Stimulated activated effector memory CD8-positive, alpha-beta T cell treated with anti-CD3 and anti-CD28 coated beads, Interleukin-12 subunit alpha, Interleukin-12 subunit beta, amount 100 ng/mL, for 72 hours (primary cell): Measurements from ENCODE around the gene FNDC3B.
"Not testable (repeated sequence)": the region's sequence is repeated elsewhere in the genome, so short reads cannot be mapped to it uniquely, and the experiment has no call there.

Source experiments
- ATAC-seq: fragments of 150-1000 bp; cut with Tn5 transposase; 2 replicates; pipeline ENCODE4 v1.10.0; 2021
- DNase-seq, 2 donors: peaks; one replicate each; pipeline ENCODE4 v3.0.0; 2021 to 2022; ENCODE audit warnings: low spot score in 2 of 2
- H3K27ac Mint-ChIP-seq: one replicate; pipeline ENCODE4 v1.8.0; 2022; ENCODE audit warnings: mild to moderate bottlenecking, mixed read lengths
- H3K36me3 Mint-ChIP-seq: one replicate; pipeline ENCODE4 v1.8.0; 2022; ENCODE audit warnings: mild to moderate bottlenecking, mixed read lengths
- H3K4me1 Mint-ChIP-seq: one replicate; pipeline ENCODE4 v1.8.0; 2022; ENCODE audit warnings: mixed read lengths
- H3K4me3 Mint-ChIP-seq: one replicate; pipeline ENCODE4 v1.8.0; 2022; ENCODE audit warnings: mild to moderate bottlenecking, mixed read lengths
- H3K9me3 Mint-ChIP-seq: one replicate; pipeline ENCODE4 v1.8.0; 2022; ENCODE audit warnings: mixed read lengths

The FNDC3B gene

DNA sequence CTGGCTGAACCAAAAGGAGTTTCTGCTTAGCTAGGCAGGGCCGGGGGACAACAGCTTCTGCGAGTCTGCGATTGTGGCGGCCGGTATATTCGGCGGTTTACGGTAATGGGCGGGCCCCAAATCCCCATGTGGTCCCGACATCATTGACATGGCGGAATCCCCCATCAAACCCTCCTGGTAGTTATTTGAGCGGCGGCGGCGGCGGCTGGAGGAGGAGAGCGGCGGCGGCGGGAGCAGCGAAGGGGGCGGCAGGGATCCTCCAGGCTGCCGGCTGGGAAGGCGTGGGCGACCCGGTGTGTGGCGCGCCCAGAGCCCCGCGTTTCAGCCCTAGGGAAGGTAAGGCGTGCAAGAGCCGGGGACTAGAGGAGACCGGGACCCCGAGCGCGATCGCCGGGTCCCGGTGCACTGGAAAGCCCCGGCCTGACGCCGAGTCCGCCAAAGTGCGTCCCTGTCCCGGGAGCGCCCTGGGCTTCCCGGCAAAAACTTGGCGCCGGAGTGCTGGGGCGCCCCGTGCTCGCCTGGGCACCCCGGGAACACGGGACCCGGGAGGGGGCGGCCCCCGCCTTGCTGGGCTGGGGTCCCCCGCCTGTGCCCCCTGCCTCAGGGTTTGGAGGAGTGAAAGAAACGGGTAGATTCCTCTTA, at the start of gene FNDC3B:
Gene FNDC3B (plus strand): TSS at position 143 of the 642 bp plus-strand sequence. CDS start 72,902 bp downstream, outside the sequence.
- peak within 1 kb of the TSS; percentile 99 for H3K27ac Mint-ChIP-seq
- H3K9me3 Mint-ChIP-seq, result no peaks in the 10 kb centered on the region
- peak; percentile 94 for ATAC-seq
- H3K36me3 Mint-ChIP-seq, result peaks cover 16% of the 10 kb centered on the region
- DNase-seq, result peak; percentile 85 to 97
- H3K4me1 Mint-ChIP-seq, result peaks cover 50% of the 10 kb centered on the region
- peak within 1 kb of the TSS; percentile 87 for H3K4me3 Mint-ChIP-seq

DNA sequence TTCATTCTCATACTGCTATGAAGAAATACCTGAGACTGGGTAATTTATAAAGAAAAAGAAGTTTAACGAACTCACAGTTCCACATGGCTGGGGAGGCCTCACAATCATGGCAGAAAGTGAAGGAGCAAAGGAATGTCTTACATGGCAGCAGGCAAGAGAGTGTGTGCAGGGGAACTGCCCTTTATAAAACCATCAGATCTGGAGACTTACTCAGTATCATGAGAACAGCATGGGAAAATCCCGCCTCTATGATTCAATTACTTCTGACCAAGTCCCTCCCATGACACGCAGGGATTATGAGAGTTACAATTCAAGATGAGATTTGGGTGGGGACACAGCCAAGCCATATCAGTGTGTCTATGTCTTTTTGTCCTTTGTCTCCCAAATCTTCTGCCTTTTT, 49.1 kb upstream of the FNDC3B start:
- H3K9me3 Mint-ChIP-seq, DNase-seq, H3K4me3 Mint-ChIP-seq, H3K4me1 Mint-ChIP-seq, H3K36me3 Mint-ChIP-seq, H3K27ac Mint-ChIP-seq: not testable (repeated sequence)
- peak; percentile 39 for ATAC-seq

DNA sequence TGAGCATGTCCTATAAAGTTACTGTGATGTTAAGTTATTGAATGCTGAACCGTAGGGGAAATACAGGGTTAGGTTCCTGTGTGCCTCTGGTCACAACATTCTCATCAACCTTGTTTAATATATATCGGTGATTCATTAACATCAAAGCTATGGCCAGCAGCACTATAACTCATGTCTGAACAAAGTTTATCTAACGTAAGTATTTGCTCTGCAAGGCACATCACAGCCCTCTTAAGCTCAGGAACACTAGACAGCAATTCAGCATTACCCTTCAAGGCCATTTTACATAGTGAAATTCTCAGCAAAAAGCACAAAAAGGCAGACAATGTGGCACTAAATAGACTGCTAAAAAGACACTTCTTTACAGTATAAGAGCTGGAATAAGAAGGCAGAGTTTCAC, 48.2 kb upstream of the FNDC3B start:
- no peak overlapping the region for H3K27ac Mint-ChIP-seq
- H3K4me1 Mint-ChIP-seq, result no peaks in the 10 kb centered on the region
- H3K36me3 Mint-ChIP-seq, result no peaks in the 10 kb centered on the region
- DNase-seq (no peak), ATAC-seq (no peak)
- H3K4me3 Mint-ChIP-seq, result no peak overlapping the region
- peaks cover 3% of the 10 kb centered on the region for H3K9me3 Mint-ChIP-seq

DNA sequence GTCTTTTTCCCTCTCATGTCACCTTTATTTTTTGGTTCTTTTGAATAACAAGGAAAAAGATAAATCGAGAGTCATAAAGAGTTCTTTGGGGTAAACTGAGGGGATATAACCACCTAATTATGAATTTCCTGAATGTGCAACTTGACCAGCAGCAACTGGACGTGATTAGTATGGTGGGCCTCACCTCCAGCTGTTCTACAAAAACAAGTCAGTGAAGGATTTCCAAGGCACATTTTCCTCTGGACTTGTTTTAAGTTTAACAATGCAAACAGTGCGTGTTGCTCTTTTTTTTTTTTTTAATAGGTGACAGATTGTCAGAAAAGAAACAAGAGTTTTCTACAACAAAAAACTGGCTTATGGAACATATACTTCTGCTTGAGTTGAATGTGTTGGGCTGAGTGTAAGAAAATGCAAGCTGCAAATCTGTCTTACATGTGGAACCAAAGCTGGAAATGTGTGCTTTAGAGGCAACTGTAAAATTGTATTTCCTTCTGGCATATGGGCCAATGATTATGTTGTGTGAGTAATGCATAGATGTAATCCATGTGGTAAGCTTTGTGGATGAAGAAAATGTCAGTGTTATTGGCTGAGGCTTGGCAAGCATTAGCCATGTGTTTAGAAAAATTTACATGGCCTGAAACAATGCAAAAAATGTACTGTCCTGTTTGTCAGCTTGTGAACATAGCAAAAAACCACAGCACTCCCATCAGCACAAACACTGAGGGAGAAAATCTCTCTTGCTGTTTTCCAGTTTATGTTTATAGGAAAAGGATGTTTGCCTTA, 44.5 kb upstream of the FNDC3B start:
- Mint-ChIP-seq H3K9me3 (peaks cover 8% of the 10 kb centered on the region), H3K36me3 (no peaks in the 10 kb centered on the region), H3K4me1 (peaks cover 6% of the 10 kb centered on the region), H3K27ac (no peak overlapping the region), H3K4me3 (no peak overlapping the region)
- no peak for ATAC-seq
- DNase-seq, result no peak

DNA sequence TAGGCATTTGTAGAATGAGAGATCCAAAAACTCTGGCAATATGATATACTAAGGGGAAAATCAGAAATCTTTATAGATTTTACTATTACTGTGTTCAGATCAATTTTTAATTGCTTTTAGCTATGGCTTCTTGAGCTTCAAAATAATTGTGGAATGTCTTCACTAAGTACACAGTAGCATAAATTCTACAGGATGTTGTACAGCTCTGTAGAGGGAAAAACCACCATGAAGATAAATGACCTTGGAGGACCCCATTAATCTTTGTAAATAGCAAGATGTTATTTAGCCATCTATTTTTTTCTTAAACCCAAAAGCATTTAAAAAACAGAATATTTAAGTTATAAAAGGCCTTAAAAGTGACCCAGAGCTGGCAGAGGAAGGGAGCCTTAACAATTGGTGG, 43.9 kb upstream of the FNDC3B start:
- ATAC-seq, result no peak
- Mint-ChIP-seq H3K4me1 (peaks cover 6% of the 10 kb centered on the region), H3K9me3 (peaks cover 5% of the 10 kb centered on the region), H3K36me3 (no peaks in the 10 kb centered on the region), H3K27ac (no peak overlapping the region), H3K4me3 (no peak overlapping the region)
- no peak for DNase-seq

DNA sequence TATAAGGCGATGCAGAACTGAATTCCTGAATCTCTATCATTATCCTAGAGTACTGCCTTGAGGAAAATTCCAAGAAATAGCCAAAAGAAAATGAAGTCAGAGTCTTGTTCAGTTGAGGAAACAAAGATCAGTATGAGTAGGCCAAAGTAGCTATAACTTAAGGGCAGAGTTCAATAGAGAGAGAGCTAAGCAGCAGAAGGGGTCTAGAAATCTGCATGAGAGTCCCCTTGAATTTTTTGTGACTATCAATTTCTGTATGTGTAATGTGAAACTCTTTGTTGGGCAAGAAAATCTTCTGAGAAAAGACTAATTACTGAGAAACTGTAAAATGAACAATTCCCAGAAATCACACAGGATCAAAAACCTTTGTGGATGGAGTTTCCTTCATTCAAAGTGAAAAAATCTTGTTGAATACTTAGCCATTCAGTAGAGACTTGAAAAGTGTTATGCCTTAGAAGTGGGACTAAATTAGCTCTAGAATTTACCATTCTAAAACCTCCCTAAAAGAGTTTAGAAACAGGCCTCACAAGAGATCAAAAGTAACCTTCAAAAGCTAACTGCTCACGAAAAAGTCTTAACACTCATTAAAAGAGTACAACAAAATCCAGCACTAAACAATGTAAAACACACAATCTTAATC, 43.1 kb upstream of the FNDC3B start:
- ATAC-seq (peak; percentile 65), DNase-seq (no peak)
- Mint-ChIP-seq H3K27ac (peak overlapping the region; percentile 35), H3K9me3 (peaks cover 5% of the 10 kb centered on the region), H3K36me3 (no peaks in the 10 kb centered on the region), H3K4me3 (no peak overlapping the region), H3K4me1 (peaks cover 6% of the 10 kb centered on the region)

DNA sequence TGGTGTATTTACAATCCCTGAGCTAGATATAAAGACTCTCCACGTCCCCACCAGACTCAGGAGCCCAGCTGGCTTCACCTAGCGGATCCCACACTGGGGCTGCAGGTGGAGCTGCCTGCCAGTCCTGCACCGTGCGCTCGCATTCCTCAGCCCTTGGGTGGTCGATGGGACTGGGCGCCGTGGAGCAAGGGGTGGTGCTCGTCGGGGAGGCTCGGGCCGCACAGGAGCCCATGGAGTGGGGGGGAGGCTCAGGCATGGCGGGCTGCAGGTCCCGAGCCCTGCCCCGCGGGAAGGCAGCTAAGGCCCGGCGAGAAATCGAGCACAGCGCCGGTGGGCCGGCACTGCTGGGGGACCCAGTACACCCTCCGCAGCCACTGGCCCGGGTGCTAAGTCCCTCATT, 40.6 kb upstream of the FNDC3B start:
- not testable (repeated sequence) for H3K4me3 Mint-ChIP-seq, ATAC-seq, H3K27ac Mint-ChIP-seq, H3K36me3 Mint-ChIP-seq, H3K4me1 Mint-ChIP-seq
- peak in 1 of 2 donors; percentile 34 for DNase-seq
- H3K9me3 Mint-ChIP-seq, result peaks cover 11% of the 10 kb centered on the region

DNA sequence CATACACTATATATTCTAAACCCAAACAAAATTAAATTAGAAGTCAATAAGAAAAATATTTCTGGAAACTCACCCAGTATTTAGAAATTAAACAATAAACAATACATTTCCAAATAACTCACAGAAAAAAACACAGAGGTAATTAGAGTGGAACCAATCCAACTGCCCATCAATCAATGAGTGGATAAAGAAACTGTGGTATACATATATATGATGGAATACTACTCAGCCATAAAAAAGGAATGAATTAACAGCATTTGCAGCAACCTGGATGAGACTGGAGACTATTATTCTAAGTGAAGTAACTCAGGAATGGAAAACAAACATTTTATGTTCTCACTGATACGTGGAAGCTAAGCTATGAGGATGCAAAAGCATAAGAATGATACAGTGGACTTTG, 37.8 kb upstream of the FNDC3B start:
- H3K36me3 Mint-ChIP-seq, H3K4me3 Mint-ChIP-seq, H3K4me1 Mint-ChIP-seq, ATAC-seq, DNase-seq, H3K9me3 Mint-ChIP-seq, H3K27ac Mint-ChIP-seq: not testable (repeated sequence)

DNA sequence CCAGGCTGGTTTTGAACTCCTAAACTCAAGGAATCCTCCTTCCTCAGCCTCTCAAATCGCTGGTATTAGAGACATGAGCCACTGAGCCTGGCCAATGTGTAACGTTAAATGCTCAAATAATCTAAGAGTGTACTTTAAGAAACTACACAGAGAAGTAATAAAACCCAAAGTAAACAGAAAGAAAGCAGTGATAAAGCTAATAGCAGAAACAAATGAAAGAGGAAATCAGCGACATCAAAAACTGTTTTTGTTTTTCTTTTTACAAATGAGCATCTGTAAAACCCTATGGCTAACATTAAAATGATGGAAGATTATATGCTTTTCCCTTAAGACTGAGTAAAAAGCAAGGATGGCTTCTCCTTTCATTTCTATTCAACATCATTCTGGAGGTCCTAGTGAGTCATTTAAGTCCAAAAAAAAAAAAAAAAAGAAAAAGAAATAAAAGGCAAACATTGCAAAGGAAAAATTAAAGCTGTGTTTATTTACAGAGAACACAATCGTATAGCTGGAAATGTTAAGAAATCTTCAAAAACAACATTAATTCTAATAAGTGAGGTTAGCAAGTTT, 36.8 kb upstream of the FNDC3B start:
- no peak for DNase-seq
- Mint-ChIP-seq H3K27ac (no peak overlapping the region), H3K4me1 (no peaks in the 10 kb centered on the region), H3K9me3 (peaks cover 6% of the 10 kb centered on the region), H3K36me3 (no peaks in the 10 kb centered on the region), H3K4me3 (no peak overlapping the region)
- no peak for ATAC-seq

DNA sequence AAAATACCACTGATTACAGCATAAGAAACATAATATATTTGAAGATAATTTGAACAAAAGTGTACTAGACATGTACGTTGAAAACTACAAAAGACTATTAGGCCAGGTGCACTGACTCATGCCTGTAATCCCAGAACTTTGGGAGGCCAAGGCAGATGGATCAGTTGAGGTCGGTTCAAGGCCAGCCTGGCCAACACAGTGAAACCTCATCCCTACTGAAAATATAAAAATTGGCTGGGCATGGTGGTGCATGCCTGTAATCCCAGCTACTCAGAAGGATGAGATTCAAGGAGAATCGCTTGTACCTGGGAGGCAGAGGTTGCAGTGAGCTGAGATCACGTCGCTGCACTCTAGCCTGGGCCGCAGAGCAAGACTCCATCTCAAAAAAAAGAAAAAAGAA, 36.2 kb upstream of the FNDC3B start:
- H3K27ac Mint-ChIP-seq, result no peak overlapping the region
- H3K9me3 Mint-ChIP-seq, result peaks cover 6% of the 10 kb centered on the region
- no peak for ATAC-seq
- DNase-seq, result no peak
- no peak overlapping the region for H3K4me3 Mint-ChIP-seq
- no peaks in the 10 kb centered on the region for H3K4me1 Mint-ChIP-seq
- no peaks in the 10 kb centered on the region for H3K36me3 Mint-ChIP-seq

DNA sequence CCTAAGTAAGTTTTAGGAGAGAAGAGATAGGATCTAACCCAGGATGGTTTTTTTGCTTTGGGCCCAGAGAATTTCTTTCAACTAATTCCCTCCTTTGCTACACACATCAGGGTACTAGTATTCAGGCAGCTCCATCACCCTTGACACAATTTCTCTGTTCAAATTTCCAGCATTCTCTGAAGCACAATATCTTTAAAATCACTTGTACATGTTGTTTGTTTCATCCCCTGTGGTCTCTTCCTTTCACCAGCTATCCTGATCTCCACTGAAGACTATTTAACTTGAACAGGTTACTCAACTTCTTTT, 32.4 kb upstream of the FNDC3B start:
- Mint-ChIP-seq H3K4me1 (no peaks in the 10 kb centered on the region), H3K36me3 (no peaks in the 10 kb centered on the region), H3K27ac (no peak overlapping the region), H3K9me3 (no peaks in the 10 kb centered on the region), H3K4me3 (no peak overlapping the region)
- ATAC-seq, result no peak
- DNase-seq, result no peak

DNA sequence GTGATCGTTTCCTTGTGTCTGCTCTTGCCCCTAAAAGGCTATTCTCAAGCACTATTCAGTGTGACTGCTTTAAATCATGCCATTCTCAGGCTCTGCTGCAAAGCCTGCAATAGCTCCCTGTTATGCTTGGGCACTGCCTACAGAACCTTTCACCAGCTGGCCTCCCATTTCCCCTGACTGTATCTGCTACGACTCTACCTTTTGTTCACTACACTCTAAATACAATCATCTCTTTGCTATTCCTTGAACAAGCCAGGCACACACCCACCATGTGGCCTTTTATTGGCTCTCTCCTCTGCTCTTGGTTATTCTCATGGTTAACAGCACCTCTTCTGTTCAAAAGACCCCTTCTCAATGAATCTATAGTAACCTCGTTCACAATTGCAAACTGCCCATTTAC, 29.6 kb upstream of the FNDC3B start:
- Mint-ChIP-seq H3K27ac (no peak overlapping the region), H3K9me3 (no peaks in the 10 kb centered on the region), H3K36me3 (no peaks in the 10 kb centered on the region), H3K4me1 (no peaks in the 10 kb centered on the region), H3K4me3 (no peak overlapping the region)
- no peak for ATAC-seq
- DNase-seq, result peak in 1 of 2 donors; percentile 37

DNA sequence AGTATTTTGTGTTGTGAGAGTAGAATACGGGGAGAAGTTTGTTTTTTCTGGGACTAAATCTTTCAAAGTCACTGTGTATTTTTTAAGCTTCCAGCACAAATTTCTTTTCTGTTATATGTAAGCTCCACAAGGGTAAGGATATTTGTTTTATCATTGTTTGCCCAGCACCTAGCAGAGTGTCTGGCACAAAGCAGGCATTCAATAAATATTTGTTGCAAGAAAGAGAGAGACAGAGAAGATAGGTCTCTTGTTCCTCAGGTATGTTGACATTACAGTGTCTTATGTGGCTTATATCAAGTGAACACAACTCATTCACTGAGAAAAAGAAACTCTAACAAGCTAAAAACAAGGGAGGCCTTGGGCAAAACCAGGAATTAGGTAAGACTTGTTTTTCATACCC, 26.6 kb upstream of the FNDC3B start:
- Mint-ChIP-seq H3K4me1 (no peaks in the 10 kb centered on the region), H3K4me3 (no peak overlapping the region), H3K9me3 (no peaks in the 10 kb centered on the region), H3K36me3 (no peaks in the 10 kb centered on the region), H3K27ac (no peak overlapping the region)
- ATAC-seq (no peak), DNase-seq (no peak)

DNA sequence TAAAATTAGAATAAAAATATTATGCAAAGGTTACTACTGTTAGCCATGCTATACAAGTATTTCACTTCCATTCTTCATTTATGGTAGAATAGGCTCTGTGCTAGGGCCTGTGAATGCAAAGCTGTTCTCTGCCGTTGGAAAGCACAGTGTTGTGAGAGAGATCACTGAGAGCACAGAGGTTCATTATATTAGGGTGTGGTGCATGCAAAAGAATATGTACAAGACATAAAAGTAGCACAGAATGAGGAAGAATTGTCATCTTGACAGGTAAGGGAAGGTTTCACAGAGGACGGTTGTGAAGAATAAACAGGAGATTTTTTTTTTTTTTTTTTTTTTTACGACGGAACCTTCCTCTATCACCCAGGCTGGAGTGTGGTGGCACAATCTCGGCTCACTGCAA, 25.2 kb upstream of the FNDC3B start:
- ATAC-seq, result no peak
- no peak for DNase-seq
- H3K4me3 Mint-ChIP-seq, result no peak overlapping the region
- no peak overlapping the region for H3K27ac Mint-ChIP-seq
- no peaks in the 10 kb centered on the region for H3K36me3 Mint-ChIP-seq
- H3K4me1 Mint-ChIP-seq, result no peaks in the 10 kb centered on the region
- H3K9me3 Mint-ChIP-seq, result no peaks in the 10 kb centered on the region

DNA sequence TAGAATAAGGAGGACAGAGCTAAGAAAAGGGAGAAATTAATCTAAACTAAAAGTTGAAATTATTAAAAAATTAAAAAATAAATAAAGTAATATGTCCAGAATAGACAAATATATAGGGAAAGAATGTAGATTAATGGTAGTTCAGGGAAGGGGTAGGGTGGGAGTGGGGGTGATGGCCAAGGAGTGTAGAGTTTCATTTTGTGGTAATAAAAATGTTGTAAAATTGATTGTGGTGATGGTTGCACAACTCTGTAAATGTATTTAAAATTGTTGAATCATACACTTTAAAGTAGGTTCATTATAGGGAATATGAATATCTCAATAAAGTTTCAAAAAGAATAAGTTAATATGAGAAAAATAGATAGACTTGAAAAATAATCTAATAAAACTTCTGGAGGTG, 21.0 kb upstream of the FNDC3B start:
- Mint-ChIP-seq H3K9me3 (no peaks in the 10 kb centered on the region), H3K27ac (no peak overlapping the region), H3K36me3 (no peaks in the 10 kb centered on the region), H3K4me1 (no peaks in the 10 kb centered on the region), H3K4me3 (no peak overlapping the region)
- no peak for ATAC-seq
- DNase-seq, result no peak

DNA sequence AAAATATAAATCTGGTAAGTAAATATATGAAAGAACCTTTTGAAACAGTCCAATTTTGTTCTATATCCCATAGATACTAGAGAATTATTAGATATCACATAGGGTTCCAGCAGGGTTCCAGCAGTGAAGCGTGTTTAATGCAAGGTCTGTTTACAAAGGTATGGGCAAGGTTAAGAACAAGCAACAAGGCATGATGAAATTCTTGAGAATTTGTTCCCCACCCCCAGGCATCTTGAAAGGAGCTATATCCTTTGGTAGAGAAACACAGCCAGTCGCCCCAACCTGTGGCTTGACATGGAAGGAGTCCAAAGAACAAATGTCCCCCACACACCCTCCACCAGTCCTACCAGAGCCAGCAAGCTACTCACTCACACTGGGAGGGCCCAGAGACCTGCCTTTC, 18.6 kb upstream of the FNDC3B start:
- Mint-ChIP-seq H3K36me3 (no peaks in the 10 kb centered on the region), H3K9me3 (no peaks in the 10 kb centered on the region), H3K4me3 (no peak overlapping the region), H3K27ac (no peak overlapping the region), H3K4me1 (no peaks in the 10 kb centered on the region)
- ATAC-seq (no peak), DNase-seq (no peak)
